ENCODE measurements around the gene MAP3K14.

The MAP3K14 gene

GRCh38 chr17:45288825-45289224 is 28.0 kb downstream of the MAP3K14 start:
- Histone ChIP-seq H4K20me1 (ENCODE audit: control insufficient read depth, insufficient read depth, low read depth, low read length) (no peaks in the 10 kb centered on the region), H3K27ac (ENCODE audit: low read depth, low read length) (no peak overlapping the region), H3K9me2 (replicated peaks; ENCODE audit: control insufficient read depth, low read length) (no peaks in the 10 kb centered on the region), H3K4me1 (ENCODE audit: control insufficient read depth, low read length) (peaks cover 26% of the 10 kb centered on the region), H3K79me2 (ENCODE audit: control insufficient read depth, low read length) (peaks cover 11% of the 10 kb centered on the region), H3K9me3 (ENCODE audit: control insufficient read depth, insufficient read depth, low read length) (no peaks in the 10 kb centered on the region), H3K4me3 (ENCODE audit: low read length) (no peak overlapping the region), H3F3A (ENCODE audit: control insufficient read depth, insufficient read depth) (no peaks in the 10 kb centered on the region), H3K4me2 (ENCODE audit: low read length) (no peak overlapping the region), H3K27me3 (ENCODE audit: control insufficient read depth, low read length) (no peaks in the 10 kb centered on the region), H3K36me3 (ENCODE audit: control insufficient read depth, low read length) (peaks cover 41% of the 10 kb centered on the region)
- TF ChIP-seq EZH2phosphoT487 (IDR thresholded peaks at IDR 0.05; ENCODE audit: borderline replicate concordance, low read length) (no peak), CTCF (IDR thresholded peaks at IDR 0.05; ENCODE audit: low read depth, low read length, poor library complexity, severe bottlenecking) (no peak)

GRCh38 chr17:45287526-45288500 is 29.0 kb downstream of the MAP3K14 start:
- Histone ChIP-seq H4K20me1 (ENCODE audit: control insufficient read depth, insufficient read depth, low read depth, low read length) (no peaks in the 10 kb centered on the region), H3K36me3 (ENCODE audit: control insufficient read depth, low read length) (peaks cover 51% of the 10 kb centered on the region), H3K27me3 (ENCODE audit: control insufficient read depth, low read length) (no peaks in the 10 kb centered on the region), H3K9me2 (replicated peaks; ENCODE audit: control insufficient read depth, low read length) (no peaks in the 10 kb centered on the region), H3K4me1 (ENCODE audit: control insufficient read depth, low read length) (peaks cover 25% of the 10 kb centered on the region), H3K9me3 (ENCODE audit: control insufficient read depth, insufficient read depth, low read length) (no peaks in the 10 kb centered on the region), H3K4me3 (ENCODE audit: low read length) (no peak overlapping the region), H3F3A (ENCODE audit: control insufficient read depth, insufficient read depth) (no peaks in the 10 kb centered on the region), H3K27ac (ENCODE audit: low read depth, low read length) (no peak overlapping the region), H3K4me2 (ENCODE audit: low read length) (no peak overlapping the region), H3K79me2 (ENCODE audit: control insufficient read depth, low read length) (peaks cover 2% of the 10 kb centered on the region; the same call in 1 of the 2 replicates)
- TF ChIP-seq EZH2phosphoT487 (IDR thresholded peaks at IDR 0.05; ENCODE audit: borderline replicate concordance, low read length) (no peak), CTCF (IDR thresholded peaks at IDR 0.05; ENCODE audit: low read depth, low read length, poor library complexity, severe bottlenecking) (no peak)

- Histone ChIP-seq H4K20me1 (ENCODE audit: control insufficient read depth, insufficient read depth, low read depth, low read length) (no peaks in the 10 kb centered on the region), H3K4me1 (ENCODE audit: control insufficient read depth, low read length) (peaks cover 10% of the 10 kb centered on the region), H3K9me2 (replicated peaks; ENCODE audit: control insufficient read depth, low read length) (no peaks in the 10 kb centered on the region), H3F3A (ENCODE audit: control insufficient read depth, insufficient read depth) (no peaks in the 10 kb centered on the region), H3K36me3 (ENCODE audit: control insufficient read depth, low read length) (peaks cover 55% of the 10 kb centered on the region), H3K27ac (ENCODE audit: low read depth, low read length) (no peak overlapping the region), H3K79me2 (ENCODE audit: control insufficient read depth, low read length) (no peaks in the 10 kb centered on the region; the same call in 1 of the 2 replicates), H3K27me3 (ENCODE audit: control insufficient read depth, low read length) (no peaks in the 10 kb centered on the region), H3K9me3 (ENCODE audit: control insufficient read depth, insufficient read depth, low read length) (no peaks in the 10 kb centered on the region), H3K4me3 (ENCODE audit: low read length) (no peak overlapping the region), H3K4me2 (ENCODE audit: low read length) (no peak overlapping the region)
- no peak for TF ChIP-seq EZH2phosphoT487 (IDR thresholded peaks at IDR 0.05; ENCODE audit: borderline replicate concordance, low read length)
- TF ChIP-seq CTCF (IDR thresholded peaks at IDR 0.05; ENCODE audit: low read depth, low read length, poor library complexity, severe bottlenecking) = no peak
Measured at GRCh38 chr17:45286286-45286685, 30.5 kb downstream of the MAP3K14 start.

Data from DOHH2 (cell line).